ENCODE measurements around the gene CLCN6.

The CLCN6 gene

DNA sequence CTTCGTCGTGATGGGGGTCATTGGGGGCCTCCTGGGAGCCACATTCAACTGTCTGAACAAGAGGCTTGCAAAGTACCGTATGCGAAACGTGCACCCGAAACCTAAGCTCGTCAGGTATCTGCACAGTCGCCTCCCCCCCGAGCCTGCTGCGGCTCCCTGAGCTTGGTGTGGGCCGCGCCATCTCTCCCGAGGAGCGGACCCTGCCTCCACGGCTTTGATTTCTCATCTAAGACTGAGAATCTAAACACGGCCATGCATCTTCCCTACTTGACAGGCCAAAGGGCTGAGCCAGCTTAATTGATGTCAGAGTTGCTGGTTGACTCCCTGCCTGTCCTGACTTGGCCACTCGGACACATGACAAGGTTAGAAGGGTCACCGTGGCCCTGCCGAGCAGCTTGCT, 22.5 kb downstream of the CLCN6 start:
- no peak for DNase-seq

DNA sequence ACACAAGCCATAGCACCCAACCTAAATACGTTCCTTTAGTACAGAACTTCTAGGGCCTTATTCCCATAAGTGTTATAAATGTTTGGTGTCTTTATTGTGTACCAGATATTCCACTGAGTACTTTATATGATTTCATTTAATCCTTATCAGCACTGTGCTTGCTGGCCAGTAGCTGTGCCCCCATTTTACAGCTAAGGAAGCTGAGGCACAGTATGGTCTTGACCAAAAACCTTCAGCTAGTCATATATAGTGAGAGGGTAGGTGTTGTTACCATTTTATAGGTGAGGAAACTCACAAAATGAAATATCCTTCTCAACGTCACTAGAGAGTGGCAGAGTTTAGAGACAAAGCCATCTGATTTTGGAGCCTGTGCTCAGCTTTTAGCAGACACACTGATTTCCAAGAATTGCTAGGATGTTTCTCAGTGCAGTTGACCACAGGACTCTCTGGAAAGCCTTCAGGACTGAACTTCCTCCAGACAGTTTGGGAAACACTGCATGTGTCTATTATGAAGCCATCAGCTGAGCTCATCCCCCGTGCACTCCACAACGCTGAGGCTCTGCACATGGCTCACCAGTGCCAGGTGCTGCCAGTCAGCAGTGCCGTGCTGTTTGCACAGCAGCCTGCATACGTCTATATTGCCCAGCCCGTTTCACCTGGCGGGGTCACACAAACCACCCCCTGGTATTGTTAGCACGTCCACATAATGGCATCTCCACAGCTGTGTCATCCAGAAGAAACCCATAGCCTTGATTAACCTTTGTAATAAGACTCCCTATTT, 26.1 kb downstream of the CLCN6 start:
- DNase-seq: no peak

DNA sequence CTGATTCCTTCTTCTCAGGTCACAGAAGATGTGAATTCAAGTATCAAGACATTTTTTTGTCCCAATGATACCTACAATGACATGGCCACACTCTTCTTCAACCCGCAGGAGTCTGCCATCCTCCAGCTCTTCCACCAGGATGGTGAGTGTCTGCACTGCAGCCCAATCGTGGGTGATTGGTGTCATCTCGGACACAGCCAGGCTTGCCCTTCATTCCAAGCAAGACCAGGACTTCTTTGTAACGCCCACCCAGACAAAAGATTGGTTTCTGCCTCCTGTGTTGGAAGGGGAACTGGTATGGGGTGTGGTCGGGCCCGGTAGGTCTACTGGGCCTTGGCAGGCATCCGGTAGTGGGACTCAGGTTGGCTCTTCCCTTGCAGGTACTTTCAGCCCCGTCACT, 27.5 kb downstream of the CLCN6 start:
- DNase-seq: no peak

DNA sequence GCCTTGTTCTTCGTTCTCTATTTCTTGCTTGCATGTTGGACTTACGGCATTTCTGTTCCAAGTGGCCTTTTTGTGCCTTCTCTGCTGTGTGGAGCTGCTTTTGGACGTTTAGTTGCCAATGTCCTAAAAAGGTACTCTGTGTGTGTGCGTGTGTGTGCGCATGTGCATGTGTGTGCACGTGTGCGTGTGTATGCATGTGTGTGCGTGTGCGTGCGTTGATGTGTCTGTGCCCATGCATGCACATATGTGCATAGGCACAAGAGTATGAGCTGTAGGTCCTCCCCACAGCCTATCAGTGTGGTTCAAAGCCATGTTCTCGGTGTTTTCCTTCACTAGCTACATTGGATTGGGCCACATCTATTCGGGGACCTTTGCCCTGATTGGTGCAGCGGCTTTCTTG, 27.9 kb downstream of the CLCN6 start:
- no peak for DNase-seq

DNA sequence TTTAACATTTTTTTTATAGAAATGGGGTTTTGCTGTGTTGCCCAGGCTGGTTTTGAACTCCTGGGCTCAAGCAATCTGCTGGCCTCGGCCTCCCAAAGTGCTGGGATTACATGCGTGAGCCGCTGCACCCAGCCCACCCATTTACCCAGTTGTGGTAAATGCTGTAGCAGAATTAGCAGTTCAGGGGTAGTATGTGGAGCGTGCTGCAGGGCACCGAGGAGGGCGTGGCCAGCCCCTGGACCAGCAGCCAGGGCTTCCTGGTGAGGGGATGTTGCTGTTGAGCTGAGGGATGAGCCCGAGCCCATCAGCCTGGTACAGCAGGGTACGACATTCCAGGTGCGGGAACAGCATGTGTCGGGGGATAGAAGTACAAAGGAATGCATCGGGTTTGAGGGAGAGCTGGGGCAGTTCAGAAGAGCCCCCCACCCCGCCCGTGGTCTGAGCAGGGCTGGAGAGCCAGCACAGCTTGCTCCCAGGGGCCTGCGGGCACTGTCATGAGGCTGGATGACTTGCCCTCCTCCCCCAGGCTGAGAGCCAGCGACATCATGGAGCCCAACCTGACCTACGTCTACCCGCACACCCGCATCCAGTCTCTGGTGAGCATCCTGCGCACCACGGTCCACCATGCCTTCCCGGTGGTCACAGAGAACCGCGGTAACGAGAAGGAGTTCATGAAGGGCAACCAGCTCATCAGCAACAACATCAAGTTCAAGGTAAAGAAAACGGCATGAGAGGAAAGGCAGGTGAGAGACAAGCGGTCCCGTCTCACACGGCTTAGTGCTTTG, 29.6 kb downstream of the CLCN6 start:
- DNase-seq: no peak

DNA sequence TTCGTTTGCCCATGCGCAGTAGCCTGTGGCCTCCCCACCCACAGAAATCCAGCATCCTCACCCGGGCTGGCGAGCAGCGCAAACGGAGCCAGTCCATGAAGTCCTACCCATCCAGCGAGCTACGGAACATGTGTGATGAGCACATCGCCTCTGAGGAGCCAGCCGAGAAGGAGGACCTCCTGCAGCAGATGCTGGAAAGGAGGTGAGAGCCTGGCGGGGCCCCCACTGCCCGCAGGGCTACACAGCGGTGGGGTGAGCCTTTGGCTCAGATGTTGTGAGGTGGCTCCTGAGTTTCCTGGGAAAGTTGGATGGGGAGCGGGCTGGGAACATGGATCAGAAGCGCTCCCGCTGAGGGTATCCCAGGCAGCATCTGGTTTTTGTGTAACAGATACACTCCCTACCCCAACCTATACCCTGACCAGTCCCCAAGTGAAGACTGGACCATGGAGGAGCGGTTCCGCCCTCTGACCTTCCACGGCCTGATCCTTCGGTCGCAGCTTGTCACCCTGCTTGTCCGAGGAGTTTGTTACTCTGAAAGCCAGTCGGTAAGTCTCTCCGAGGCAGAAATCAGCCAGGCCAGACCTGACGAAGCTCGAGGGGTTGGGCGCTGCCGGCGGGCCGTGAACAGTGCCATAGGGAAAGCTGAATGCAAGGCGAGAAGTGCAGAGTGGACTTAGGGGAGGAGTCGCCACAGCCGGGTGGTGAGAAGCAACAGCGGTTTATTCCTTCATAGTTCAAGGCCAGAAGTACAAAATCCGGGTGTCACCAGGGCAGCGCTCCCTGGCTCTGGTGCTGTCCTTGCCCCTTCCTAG, 31.2 kb downstream of the CLCN6 start:
- DNase-seq: no peak

DNA sequence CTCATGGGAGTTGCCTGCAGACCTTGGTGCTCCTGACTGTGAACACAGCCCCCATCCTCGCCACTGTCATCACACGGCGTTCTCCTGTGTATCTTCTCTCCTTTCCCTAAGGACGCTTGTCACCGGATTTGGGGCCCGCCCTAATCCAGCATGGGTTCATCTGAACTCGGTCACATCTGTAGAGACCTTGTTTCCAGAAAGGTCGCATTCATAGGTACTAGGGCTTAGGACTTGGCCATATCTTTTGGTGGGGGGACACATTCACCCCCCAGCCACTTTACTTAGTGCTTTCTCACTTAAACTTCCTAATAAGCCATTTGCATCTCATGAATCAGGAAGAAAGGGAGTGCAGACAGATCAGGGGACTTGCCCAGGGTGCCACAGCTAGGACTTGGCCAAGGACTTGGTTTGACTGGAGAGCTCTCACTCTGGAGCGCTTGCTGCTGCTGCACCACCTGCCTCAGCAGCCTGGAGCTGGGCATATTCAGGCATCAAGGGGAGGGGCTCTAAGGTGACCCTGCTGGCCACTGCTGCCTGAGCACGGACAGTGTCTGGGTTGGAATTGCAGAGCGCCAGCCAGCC, 31.9 kb downstream of the CLCN6 start:
- no peak for DNase-seq

DNA sequence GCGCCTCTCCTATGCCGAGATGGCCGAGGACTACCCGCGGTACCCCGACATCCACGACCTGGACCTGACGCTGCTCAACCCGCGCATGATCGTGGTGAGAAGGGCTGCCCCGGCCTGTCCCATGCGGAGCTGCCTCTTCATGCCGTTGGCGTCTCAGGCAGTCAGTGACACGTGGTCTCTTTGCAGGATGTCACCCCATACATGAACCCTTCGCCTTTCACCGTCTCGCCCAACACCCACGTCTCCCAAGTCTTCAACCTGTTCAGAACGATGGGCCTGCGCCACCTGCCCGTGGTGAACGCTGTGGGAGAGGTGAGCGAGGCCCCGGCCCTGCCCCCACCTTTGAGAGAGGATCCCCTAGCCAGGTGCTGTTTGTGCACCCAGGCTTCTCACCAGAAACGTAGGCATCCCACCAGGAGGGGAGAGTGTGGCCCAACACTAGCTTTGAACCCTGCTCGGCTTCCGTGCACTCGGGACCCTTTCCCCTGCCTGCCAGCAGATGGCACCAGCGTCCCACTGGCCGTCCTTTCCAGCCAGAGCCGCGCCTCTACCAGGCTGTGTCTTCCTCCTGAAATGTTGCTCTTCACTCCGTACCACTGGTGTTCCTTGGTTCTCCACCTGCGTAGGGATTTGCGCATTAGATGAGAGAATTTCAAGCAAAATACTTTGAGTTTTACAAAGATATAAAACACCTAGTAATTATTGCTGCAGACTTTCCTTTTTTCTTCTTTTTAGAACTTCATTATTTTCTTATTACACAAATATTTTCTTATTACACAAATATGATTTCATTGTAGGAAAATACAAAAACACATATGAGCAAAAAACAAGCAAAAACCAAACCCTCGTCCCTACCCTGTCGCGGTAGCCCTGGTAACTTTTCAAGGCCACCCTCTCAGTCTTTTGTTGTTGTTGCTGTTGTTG, 32.6 kb downstream of the CLCN6 start:
- peak; percentile 41 for DNase-seq

DNA sequence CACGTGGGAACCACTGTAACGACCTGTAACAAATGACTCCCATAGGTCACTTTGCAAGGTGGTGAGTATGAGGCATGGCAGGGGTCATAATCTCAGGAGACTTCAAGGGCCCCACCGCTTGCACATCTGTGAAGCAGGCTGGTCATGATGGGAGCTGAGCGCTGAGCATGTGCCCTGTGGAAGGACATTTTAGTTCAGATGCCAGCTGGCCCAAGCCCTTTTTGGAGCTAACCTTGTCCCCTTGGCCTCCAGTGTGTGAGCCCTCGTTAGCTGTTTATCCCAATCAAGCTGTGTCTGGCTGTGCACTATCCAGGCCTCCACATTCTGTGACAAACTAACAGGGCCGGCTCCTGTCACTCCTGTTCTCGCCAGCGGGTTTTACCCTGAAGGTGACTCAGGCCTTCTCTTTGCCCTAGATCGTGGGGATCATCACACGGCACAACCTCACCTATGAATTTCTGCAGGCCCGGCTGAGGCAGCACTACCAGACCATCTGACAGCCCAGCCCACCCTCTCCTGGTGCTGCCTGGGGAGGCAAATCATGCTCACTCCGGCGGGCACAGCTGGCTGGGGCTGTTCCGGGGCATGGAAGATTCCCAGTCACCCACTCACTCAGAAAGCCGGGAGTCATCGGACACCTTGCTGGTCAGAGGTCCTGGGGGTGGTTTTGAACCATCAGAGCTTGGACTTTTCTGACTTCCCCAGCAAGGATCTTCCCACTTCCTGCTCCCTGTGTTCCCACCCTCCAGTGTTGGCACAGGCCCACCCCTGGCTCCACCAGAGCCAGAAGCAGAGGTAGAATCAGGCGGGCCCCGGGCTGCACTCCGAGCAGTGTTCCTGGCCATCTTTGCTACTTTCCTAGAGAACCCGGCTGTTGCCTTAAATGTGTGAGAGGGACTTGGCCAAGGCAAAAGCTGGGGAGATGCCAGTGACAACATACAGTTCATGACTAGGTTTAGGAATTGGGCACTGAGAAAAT, 34.0 kb downstream of the CLCN6 start:
- DNase-seq: no peak

DNA sequence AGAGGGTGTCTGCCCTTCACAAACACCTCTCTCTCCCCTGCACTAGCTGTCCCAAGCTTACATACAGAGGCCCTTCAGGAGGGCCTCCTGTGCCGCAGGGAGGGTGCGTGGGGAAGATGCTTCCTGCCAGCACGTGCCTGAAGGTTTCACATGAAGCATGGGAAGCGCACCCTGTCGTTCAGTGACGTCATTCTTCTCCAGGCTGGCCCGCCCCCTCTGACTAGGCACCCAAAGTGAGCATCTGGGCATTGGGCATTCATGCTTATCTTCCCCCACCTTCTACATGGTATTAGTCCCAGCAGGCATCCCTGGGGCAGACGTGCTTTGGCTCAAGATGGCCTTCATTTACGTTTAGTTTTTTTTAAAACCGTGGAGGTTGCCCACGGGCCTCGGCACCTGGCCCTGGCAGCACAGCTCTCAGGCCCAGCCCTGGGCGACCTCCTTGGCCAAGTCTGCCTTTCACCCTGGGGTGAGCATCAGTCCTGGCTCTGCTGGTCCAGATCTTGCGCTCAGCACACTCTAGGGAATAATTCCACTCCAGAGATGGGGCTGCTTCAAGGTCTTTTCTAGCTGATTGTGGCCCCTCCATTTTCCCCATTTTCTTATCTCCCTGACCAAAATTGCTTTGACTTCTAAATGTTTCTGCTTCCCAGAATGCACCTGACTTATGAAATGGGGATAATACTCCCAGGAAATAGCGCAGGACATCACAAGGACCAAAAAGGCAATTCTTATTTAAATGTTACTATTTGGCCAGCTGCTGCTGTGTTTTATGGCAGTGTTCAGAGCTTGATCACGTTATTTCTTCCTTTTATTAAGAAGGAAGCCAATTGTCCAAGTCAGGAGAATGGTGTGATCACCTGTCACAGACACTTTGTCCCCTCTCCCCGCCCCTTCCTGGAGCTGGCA, 35.5 kb downstream of the CLCN6 start:
- DNase-seq: no peak

DNA sequence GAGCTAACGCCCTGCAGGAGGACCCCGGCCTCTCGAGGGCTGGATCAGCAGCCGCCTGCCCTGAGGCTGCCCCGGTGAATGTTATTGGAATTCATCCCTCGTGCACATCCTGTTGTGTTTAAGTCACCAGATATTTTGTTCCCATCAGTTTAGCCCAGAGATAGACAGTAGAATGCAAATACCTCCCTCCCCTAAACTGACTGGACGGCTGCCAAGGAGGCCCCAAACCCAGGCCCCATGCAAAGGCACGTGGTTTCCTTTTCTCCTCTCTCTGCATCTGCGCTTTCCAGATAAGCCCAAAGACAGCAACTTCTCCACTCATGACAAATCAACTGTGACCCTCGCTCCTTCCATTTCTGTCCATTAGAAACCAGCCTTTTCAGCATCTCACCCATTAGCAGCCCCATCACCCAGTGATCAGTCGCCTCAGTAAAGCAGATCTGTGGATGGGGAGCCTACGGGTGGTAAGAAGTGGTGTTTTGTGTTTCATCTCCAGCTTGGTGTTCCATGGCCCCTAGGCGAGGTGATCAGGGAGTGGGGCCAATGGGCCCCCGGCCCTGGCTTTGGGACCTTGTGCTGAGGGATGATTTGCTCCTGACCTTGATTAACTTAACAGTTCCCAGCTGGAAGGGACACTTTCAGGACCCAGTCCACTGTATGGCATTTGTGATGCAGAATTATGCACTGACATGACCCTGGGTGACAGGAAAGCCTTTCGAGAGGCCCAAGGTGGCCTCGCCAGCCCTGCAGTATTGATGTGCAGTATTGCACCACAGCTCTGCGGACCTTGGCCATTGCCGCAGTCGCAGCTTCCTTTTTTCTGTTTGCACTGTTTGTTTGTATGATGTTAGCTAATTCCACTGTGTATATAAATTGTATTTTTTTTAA, 36.4 kb downstream of the CLCN6 start:
- DNase-seq: no peak

DNA sequence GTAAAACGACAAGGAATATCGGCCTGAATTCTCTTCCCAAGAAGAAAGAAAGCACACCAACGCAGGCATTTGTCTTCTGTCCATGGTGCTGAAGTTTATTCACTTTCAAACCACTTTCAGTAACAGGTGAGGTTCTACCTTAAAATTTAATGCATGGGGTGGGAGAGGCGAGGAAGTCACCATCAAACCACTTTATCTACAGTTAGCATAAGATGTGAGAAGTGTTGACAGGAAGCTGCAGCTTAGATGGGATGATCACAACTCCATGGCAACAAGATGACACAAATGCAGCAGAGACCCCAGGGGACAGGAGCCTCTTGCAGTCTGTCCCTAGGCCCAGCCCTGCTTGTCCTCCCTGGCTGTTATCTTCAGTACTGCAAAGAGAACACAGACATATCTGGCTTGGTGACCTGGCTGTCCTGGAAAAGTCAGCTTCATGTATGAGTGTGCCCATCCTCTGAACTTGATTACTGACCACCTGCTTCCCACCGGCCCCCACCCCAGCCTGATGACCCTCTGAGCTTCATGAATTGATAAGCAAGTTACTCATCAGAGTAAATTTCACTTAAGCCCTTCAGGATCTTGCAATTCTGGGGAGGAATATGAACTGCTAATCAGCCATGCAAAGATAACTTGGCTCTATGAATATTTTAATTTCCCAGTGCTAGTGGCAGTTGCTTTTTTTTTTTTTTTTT, 39.8 kb downstream of the CLCN6 start:
- no peak for DNase-seq

DNA sequence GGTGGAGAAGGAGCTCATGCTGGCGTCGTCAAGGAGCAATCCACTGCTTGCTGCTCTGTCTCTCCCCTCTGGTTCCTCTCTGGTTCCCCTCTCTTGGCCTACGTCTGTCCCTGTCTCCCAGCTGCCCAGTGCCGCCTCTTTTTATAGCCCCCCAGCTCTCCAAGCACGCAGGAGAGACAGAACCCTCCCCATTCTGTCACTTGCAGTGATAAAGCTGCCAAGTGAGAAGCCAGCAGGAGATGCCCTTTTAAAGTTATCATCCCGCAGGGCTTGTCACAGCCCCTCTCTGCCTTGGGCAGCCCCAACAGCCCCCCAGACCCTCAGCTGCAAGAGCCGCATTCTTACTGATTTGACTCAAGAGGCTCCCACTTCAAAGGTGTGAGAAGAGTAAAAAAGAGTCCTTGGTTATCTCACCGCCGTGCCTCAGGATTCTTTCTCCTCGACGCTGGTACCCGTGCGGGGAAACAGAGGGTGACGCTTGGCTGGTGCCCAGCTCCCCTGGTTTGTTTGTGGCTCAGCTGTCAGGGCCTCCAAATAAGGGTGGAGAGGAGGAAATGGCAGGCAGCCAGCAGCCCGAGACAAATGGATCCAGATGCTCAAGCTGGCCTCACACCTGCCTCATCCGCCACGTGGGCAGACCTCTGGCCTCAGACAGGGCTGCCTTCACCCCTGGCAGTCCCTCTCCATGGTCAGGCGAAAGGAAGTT, 41.8 kb downstream of the CLCN6 start, which contains the start of gene NPPA:
Gene NPPA, minus strand, starts transcription at position 117 of the 706 bp plus-strand sequence. Its CDS starts 99 bp downstream, at position 18.
- DNase-seq: no peak

DNA sequence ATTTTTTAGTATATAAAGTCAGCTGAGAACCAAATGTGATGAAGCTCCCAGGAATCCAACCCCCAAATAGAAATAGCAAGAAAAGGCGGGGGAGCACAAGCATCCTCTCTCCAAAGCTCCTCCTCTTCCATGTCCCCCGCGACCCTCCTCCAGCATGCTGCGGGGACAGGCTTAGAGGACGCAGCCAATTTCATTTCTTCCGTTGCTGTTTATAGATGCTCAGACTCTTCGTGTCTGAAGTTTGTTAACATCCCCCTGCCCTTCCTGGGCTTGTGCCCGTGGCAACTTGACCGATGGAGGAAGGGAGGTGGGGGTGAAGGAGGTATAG, 42.3 kb downstream of the CLCN6 start:
- no peak for DNase-seq

DNA sequence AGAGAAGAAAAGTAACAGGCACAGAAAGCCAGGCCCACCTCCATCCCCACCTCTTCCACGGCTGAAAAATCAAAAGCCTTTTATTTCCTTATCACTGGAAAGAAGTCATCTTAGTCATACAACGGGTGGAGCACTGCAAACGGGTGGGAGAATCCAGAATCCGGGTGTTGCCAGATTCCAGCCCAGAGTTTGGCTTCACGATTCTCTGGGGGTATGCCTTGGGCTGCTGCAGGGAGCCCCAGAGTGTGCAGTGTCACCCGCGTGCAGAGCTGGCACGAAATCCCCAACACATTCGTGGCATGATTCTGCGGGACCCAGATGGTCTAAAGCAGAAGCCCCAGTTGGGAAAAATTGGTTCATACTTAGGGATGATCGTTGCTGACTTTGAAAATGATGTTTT, 44.2 kb downstream of the CLCN6 start:
- no peak for DNase-seq

DNA sequence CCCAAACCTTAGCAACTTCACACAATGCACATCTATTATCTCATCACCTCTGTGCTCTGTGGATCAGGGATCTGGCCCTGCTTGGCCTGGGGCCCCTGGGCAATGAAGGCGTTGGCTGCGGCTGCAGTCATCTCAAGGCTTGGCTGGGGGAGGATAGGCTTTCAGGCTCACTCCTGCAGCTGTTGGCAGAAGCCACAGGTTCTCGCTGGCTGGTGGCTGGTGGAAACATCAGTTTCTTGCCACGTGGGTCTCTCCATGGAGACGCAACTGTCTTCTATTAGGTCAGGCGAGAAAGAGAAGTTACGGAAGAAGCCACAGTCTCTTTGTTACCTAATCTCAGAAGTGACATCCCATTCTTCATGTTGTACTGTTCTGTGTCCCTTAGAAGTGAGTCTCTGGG, 45.2 kb downstream of the CLCN6 start:
- no peak for DNase-seq

DNA sequence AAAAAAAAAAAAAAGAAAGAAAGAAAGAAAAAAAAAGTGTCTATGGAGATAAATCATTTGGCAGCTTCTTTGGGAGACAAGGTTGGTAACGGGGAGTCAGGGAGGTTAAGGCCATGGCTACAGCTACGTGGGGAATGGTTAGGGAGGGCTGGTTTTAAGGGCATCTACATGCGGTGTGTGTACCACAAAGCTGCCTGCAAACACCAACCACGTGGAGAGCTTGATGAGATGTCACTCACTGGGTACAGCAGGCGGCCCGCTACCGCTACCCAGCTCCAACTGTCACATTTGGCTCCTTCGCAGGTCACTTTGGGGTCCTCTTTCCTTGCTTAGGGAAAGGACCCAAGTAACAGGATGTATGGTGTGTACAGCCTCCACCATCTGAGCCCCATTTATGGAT, 48.5 kb downstream of the CLCN6 start:
- DNase-seq: no peak

Measured in NCI-H226 (cell line).